NCI-H2107 treated with DMSO at 0.1 percent for 48 hours (cell line): ENCODE results near the gene HOXC9.

ENCODE experiments used
- DNase-seq: peaks from one replicate; lab custom pipeline; 2025; ENCODE audit not compliant: unreplicated experiment; lab: John Stamatoyannopoulos, UW

Gene HOXC9

GRCh38 chr12:53999559-54000115 is 324 bp upstream of the HOXC9 start:
- no peak for DNase-seq

- DNase-seq = no peak
These were observed 1.6 kb downstream of the HOXC9 start for GRCh38 chr12:54001283-54002187.

- no peak for DNase-seq
These were observed 2.4 kb downstream of the HOXC9 start for GRCh38 chr12:54002278-54002914.

GRCh38 chr12:54002915-54003389 is 3.0 kb downstream of the HOXC9 start:
- no peak for DNase-seq

GRCh38 chr12:54003625-54004024 is 3.7 kb downstream of the HOXC9 start:
- DNase-seq = no peak

- no peak for DNase-seq
These were observed 4.3 kb downstream of the HOXC9 start for GRCh38 chr12:54004063-54004840.

- no peak for DNase-seq
These were observed 5.0 kb downstream of the HOXC9 start for GRCh38 chr12:54004841-54005530.

GRCh38 chr12:54005531-54005852 is 5.5 kb downstream of the HOXC9 start:
- no peak for DNase-seq

- DNase-seq = peak; percentile 26
These were observed 6.0 kb downstream of the HOXC9 start for GRCh38 chr12:54005853-54006558.

- no peak for DNase-seq
These were observed 6.7 kb downstream of the HOXC9 start for GRCh38 chr12:54006559-54007220.

GRCh38 chr12:54007538-54008259 is 7.7 kb downstream of the HOXC9 start:
- DNase-seq = no peak

GRCh38 chr12:54008260-54008552 is 8.2 kb downstream of the HOXC9 start:
- no peak for DNase-seq

GRCh38 chr12:54009171-54010052 is 9.5 kb downstream of the HOXC9 start:
- no peak for DNase-seq

- DNase-seq = no peak
These were observed 10.4 kb downstream of the HOXC9 start for GRCh38 chr12:54010053-54010971.

- no peak for DNase-seq
These were observed 11.2 kb downstream of the HOXC9 start for GRCh38 chr12:54010972-54011664.
